ENCODE measurements around the gene CLDN5.

Gene CLDN5

DNA sequence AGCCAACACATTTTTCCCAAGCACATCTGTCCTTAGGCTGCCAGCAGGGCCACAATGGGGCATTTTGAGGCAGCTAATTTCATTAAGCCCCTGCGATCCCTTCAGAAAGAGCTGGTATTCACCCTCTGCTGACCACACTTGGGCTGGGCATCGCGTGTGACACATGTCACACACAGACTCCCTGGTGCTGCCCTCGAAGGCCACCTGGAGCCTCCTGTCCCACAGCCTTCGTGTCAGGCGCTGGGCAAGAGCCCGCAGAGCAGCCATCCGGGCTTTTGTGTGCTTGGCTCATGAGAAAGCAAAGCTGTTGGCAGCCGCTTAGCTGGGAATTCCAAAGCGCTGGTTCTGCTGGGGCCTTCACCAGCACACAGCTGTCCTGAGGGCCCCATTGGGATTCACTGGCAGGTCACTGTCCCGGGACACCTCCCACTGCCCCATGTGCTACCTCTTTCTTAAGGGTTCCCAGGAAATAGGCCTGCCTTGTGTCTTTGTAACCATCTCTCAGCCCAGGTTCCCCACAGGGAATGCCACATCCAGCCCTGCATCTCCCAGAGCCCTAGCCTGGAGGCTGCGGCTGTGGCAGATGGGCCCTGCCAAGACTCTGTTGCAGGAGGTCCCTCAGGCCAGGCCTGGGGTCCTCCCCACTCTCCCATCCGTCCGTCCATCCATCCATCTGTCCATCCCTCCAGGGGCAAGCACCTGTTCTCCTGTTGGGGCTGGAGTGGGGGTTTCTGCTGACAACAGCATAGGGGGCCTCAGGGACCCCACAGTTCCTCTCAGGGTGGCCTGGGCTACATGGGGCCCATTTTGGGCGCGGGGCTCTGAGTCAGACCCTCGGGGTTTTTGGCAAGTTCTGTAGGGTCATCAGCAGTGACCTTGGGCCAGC, 4.9 kb downstream of the CLDN5 start:
- FAIRE-seq (no peak), DNase-seq (ENCODE audit: insufficient read length, low spot score) (no peak)
- TF ChIP-seq SPI1 (IDR thresholded peaks at IDR 0.05; ENCODE audit: low read depth, low read length), result no peak
- no peak for TF ChIP-seq POU2F2 (IDR thresholded peaks at IDR 0.05; ENCODE audit: low read depth, low read length)
- TF ChIP-seq PAX5 (IDR thresholded peaks at IDR 0.05; ENCODE audit: insufficient read depth, low read length, severe bottlenecking), result no peak
- no peak for TF ChIP-seq POLR2A (IDR thresholded peaks at IDR 0.05; ENCODE audit: low read depth, low read length)
- TF ChIP-seq TAF1 (IDR thresholded peaks at IDR 0.05; ENCODE audit: low read depth, low read length), result no peak
- no peak for TF ChIP-seq POLR2AphosphoS5 (IDR thresholded peaks at IDR 0.05; ENCODE audit: low read depth, low read length)

DNA sequence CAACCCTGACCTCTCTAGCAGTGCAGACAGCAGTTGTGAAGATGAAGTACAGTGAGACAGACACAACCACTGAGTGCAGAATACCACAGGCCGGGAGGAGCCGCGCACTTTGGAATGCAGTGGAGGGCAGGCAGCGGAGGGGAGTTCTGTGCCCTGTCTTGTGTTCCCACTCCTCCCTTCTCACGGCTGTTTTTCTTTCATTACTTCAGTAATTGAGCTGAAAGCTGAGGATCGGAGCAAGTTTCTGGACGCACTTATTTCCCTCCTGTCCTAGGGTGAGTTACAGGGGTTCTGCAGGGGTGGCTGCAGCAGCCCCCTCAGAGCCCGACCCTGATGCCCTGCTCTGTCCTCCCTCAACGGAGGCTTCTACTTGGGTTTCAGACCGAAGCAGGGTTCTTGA, 5.6 kb downstream of the CLDN5 start:
- no peak for FAIRE-seq
- no peak for TF ChIP-seq POU2F2 (IDR thresholded peaks at IDR 0.05; ENCODE audit: low read depth, low read length)
- no peak for TF ChIP-seq POLR2AphosphoS5 (IDR thresholded peaks at IDR 0.05; ENCODE audit: low read depth, low read length)
- no peak for TF ChIP-seq TAF1 (IDR thresholded peaks at IDR 0.05; ENCODE audit: low read depth, low read length)
- TF ChIP-seq PAX5 (IDR thresholded peaks at IDR 0.05; ENCODE audit: insufficient read depth, low read length, severe bottlenecking), result no peak
- no peak for TF ChIP-seq POLR2A (IDR thresholded peaks at IDR 0.05; ENCODE audit: low read depth, low read length)
- TF ChIP-seq SPI1 (IDR thresholded peaks at IDR 0.05; ENCODE audit: low read depth, low read length), result no peak
- no peak for DNase-seq (ENCODE audit: insufficient read length, low spot score)

DNA sequence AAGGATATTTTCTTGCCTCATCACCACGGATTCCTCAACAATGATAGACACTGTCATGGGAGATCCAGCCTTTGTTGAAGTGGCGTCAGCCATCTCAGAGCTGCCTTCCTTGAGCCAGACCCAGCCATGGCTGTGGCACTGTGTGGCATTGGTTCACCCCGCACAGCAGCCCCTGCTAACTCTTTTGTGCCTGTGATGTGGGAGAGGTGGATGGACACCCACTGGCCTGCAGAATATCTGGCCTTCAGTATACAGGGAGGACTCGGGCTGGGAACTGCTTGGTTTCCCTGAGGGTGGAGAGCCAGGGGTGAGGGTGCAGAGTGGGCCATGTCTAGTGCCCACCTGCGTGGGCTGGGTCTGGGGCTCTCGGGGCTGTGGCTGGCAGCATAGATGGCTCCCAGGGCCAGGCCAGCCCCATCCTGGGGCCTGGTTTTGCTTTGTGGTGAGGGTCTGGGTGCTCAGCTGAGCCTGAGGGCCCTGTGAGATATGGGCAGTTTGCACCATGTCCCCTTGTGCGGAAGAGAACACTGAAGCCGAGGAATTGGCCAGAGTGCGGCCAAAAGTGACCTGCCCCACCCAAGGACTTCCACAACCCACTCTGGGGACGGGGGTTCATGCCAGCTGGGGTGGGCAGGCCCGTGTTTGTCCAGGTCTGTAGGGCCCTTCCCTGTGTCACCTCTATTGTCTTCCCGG, 6.1 kb downstream of the CLDN5 start:
- DNase-seq (ENCODE audit: insufficient read length, low spot score), result no peak
- no peak for FAIRE-seq

DNA sequence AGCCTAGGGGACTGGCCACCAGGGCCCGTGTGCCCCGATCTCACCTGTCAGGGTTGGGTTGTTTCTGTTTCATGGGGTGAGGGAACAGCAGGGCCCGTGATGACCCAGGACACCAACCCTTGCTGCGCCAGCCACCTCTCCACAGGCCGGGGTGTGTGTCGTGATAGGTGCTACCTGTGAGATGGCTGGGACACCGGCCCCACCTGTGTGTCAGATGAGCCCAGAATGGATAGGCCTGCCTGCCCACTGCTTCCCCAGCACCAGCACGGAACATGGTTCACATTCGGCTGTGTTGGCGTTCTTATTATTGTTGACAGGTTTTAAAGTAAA, 7.1 kb downstream of the CLDN5 start:
- TF ChIP-seq PAX5 (IDR thresholded peaks at IDR 0.05; ENCODE audit: insufficient read depth, low read length, severe bottlenecking) (no peak), TAF1 (IDR thresholded peaks at IDR 0.05; ENCODE audit: low read depth, low read length) (no peak), POLR2A (IDR thresholded peaks at IDR 0.05; ENCODE audit: low read depth, low read length) (no peak), POLR2AphosphoS5 (IDR thresholded peaks at IDR 0.05; ENCODE audit: low read depth, low read length) (no peak), POU2F2 (IDR thresholded peaks at IDR 0.05; ENCODE audit: low read depth, low read length) (no peak), SPI1 (IDR thresholded peaks at IDR 0.05; ENCODE audit: low read depth, low read length) (no peak)
- DNase-seq (ENCODE audit: insufficient read length, low spot score), result no peak
- FAIRE-seq, result no peak

More for the DNA sequence above, 6.1 kb downstream of the CLDN5 start:
- no peak for TF ChIP-seq TAF1 (IDR thresholded peaks at IDR 0.05; ENCODE audit: low read depth, low read length)
- no peak for TF ChIP-seq PAX5 (IDR thresholded peaks at IDR 0.05; ENCODE audit: insufficient read depth, low read length, severe bottlenecking)
- no peak for TF ChIP-seq SPI1 (IDR thresholded peaks at IDR 0.05; ENCODE audit: low read depth, low read length)

GRCh38 chr22:19516378-19517170, 7.6 kb downstream of the CLDN5 start:
- no peak for FAIRE-seq
- no peak for DNase-seq (ENCODE audit: insufficient read length, low spot score)
- no peak for TF ChIP-seq POU2F2 (IDR thresholded peaks at IDR 0.05; ENCODE audit: low read depth, low read length)
- no peak for TF ChIP-seq POLR2A (IDR thresholded peaks at IDR 0.05; ENCODE audit: low read depth, low read length)
- TF ChIP-seq PAX5 (IDR thresholded peaks at IDR 0.05; ENCODE audit: insufficient read depth, low read length, severe bottlenecking), result no peak
- TF ChIP-seq POLR2AphosphoS5 (IDR thresholded peaks at IDR 0.05; ENCODE audit: low read depth, low read length), result no peak
- no peak for TF ChIP-seq SPI1 (IDR thresholded peaks at IDR 0.05; ENCODE audit: low read depth, low read length)
- TF ChIP-seq TAF1 (IDR thresholded peaks at IDR 0.05; ENCODE audit: low read depth, low read length), result no peak

GRCh38 chr22:19515654-19516377, 8.4 kb downstream of the CLDN5 start:
- FAIRE-seq (no peak), DNase-seq (ENCODE audit: insufficient read length, low spot score) (no peak)
- TF ChIP-seq POU2F2 (IDR thresholded peaks at IDR 0.05; ENCODE audit: low read depth, low read length), result no peak
- no peak for TF ChIP-seq PAX5 (IDR thresholded peaks at IDR 0.05; ENCODE audit: insufficient read depth, low read length, severe bottlenecking)
- TF ChIP-seq TAF1 (IDR thresholded peaks at IDR 0.05; ENCODE audit: low read depth, low read length), result no peak
- TF ChIP-seq POLR2A (IDR thresholded peaks at IDR 0.05; ENCODE audit: low read depth, low read length), result no peak
- no peak for TF ChIP-seq SPI1 (IDR thresholded peaks at IDR 0.05; ENCODE audit: low read depth, low read length)

- no peak for FAIRE-seq
- DNase-seq (ENCODE audit: insufficient read length, low spot score), result no peak
- TF ChIP-seq POLR2A (IDR thresholded peaks at IDR 0.05; ENCODE audit: low read depth, low read length), result no peak
- TF ChIP-seq SPI1 (IDR thresholded peaks at IDR 0.05; ENCODE audit: low read depth, low read length), result no peak
- no peak for TF ChIP-seq PAX5 (IDR thresholded peaks at IDR 0.05; ENCODE audit: insufficient read depth, low read length, severe bottlenecking)
- TF ChIP-seq TAF1 (IDR thresholded peaks at IDR 0.05; ENCODE audit: low read depth, low read length), result no peak
- TF ChIP-seq POLR2AphosphoS5 (IDR thresholded peaks at IDR 0.05; ENCODE audit: low read depth, low read length), result no peak
Measured at GRCh38 chr22:19514831-19515565, 9.2 kb downstream of the CLDN5 start.

DNA sequence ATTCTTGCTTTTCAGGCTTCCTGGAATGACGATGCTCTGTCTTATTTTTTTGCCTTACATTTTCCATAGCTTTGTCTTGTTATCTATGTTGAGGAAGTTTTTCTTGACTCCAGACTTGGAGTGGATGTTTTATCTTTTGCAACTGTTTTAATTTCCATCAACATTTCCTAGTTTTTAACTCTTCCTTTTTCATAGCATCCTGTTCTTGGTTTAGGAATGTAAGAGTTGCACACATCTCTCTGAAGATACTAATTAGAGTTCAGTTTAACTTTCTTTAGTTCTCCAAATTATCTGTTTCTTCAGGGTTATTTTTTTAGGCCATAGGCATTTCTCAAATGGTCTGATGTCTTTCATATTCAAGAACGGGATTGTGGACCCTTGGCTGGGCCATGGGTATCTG, 10.4 kb downstream of the CLDN5 start:
- FAIRE-seq, result no peak
- no peak for DNase-seq (ENCODE audit: insufficient read length, low spot score)
- TF ChIP-seq POU2F2 (IDR thresholded peaks at IDR 0.05; ENCODE audit: low read depth, low read length), result no peak
- TF ChIP-seq POLR2AphosphoS5 (IDR thresholded peaks at IDR 0.05; ENCODE audit: low read depth, low read length), result no peak
- no peak for TF ChIP-seq TAF1 (IDR thresholded peaks at IDR 0.05; ENCODE audit: low read depth, low read length)
- no peak for TF ChIP-seq SPI1 (IDR thresholded peaks at IDR 0.05; ENCODE audit: low read depth, low read length)
- no peak for TF ChIP-seq PAX5 (IDR thresholded peaks at IDR 0.05; ENCODE audit: insufficient read depth, low read length, severe bottlenecking)
- no peak for TF ChIP-seq POLR2A (IDR thresholded peaks at IDR 0.05; ENCODE audit: low read depth, low read length)
